ENCODE data around the gene KIRREL2. TPM values are rescaled to one million over a fixed set of nuclear protein-coding genes. Genes with fewer than 3 reads are reported as not detected.

KIRREL2 gene
- total RNA-seq, 1 donor from 2014 or later: 0.25 TPM

DNA sequence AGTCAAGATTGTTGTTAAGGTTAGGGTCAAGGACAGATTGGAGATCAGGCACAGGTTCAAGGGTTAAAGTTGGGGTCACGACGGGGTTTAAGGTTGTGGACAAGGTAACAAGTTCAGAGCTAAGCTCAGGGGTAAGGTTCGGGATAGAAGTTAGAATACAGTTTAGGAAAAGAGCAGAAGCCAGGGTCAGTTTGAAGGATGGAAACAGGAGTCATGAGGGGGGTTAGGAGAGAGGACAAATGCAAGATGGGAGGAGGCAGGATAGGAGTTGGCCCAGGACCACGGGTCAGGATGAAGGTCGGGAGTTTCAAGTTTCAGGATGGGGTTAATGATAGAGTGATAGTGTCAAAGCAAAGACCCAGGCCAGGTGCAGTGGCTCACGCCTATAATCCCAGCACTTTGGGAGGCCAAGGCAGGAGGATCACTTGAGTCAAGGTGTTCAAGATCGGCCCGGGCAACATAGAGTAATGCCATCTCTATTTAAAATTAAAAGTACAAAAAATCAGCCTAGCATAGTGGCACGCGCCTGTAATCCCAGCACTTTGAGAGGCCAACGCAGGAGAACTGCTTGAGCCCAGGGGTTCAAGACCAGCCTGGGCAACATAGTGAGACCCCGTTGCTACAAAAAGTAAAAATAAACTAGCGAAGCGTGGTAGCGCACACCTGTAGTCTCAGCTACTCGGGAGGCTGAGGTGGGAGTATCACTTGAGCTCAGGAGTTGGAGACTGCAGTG is 12.1 kb upstream of the KIRREL2 start:
- intact Hi-C loops (cut with micrococcal nuclease): no loop called here

DNA sequence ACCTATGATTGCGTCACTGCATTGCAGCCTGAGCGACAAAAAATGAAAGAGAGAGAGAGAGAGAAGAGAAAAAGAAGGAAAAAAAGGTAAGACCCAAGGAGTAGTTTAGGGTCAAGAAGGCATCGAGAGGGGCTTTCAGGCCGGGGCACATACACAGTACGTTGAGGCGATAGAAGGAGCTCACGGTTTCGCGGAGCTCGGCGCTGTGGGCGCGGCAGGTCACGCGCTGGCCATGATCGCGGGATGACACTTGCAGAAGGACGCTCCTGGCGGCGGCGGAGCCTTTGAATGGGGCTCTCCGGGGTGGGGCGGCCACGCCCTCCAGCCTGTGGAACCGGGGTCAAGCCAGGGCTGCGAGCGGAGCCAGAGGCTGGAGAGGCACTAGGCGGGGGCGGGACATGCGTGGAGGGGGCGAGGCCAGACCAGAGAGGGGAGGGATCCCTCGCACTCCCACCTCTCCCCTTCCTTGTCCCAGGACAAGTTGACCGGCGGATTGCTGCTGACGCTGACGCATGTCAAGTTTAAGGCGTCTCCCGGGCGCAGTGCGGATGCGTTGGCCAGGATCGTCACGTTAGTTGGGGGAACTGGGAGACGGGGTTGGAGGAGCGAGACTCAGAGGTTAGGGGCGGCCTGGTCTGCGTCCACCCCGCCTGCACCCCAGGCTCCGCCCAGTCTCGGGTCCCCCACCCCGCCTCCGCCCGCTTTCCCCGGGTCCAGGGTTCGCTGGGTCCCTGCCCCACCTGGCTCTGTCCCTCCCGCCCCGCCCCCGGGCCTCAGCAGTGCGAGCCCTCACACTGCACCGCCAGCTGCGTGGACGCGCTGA is 11.3 kb upstream of the KIRREL2 start:
- intact Hi-C loops (cut with micrococcal nuclease): no loop called here

DNA sequence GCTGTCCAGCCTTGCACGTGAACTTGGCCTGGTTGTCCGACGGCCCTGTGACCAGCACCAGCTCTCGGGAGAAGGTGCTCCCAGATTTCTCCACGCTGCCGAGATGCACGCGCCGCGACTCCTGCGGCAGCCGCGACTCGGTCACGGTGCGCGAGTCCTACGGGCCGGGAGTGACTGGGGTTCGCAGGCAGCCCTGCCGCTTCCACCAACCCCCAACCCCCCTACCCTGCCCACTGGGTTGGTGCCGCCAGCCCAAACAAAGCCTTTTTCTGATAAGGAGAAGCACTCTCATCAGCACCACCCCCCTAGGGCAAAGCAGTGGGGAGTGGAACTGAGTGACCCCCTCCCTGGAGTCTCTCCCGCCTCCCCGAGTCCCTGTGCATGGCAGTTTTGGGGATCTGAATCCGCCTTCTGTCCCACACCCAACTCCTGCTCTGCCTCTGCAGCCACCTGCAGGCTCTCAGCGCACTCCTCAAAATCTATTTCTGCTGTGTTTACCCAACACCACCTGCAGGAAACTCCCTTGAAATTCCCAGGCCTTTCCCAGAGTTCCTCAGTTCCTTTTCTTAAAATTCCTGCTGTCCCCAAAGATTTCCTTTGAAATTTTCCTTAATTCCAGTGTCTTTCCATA is 10.6 kb upstream of the KIRREL2 start:
- intact Hi-C loops (cut with micrococcal nuclease): no loop called here

DNA sequence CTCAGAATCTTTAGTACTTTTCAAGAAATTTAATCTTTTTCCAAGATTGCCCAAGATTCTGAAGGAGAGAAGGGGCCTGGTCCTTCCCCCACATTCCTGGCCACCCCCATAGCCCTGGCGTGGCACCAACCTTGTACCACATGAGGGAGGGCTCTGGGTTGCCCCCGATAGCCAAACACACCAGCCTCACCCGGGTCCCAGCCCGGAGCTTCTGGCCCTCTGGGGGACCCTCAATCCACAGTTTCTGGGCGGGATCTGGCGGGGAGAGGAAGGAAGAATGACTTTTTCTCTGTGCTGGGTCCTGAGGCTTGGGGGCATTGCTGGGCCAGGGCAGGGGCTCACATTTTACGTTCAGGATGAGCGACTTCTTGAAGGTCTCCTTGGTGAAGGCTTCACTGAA is 8.8 kb upstream of the KIRREL2 start:
- intact Hi-C loops (cut with micrococcal nuclease): no loop called here

DNA sequence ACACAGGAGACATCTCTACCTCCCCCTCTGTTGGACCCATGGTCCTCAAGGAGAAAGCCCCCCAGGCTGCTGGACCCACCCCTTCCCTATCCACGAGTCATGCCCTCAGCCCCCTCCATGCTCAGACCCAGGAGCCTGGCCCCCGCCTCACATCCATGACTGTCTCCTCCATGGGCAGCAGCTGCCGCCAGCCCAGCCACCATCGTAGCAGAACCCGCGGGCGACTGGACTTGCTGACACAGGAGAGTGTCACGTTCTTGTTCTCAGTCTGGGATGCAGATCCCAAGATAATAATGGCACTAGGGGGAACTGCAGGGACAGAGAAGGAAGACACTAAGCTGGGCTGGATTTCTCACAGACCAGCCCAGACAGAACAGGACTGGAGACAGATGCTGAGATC is 8.2 kb upstream of the KIRREL2 start:
- intact Hi-C loops (cut with micrococcal nuclease): no loop called here

DNA sequence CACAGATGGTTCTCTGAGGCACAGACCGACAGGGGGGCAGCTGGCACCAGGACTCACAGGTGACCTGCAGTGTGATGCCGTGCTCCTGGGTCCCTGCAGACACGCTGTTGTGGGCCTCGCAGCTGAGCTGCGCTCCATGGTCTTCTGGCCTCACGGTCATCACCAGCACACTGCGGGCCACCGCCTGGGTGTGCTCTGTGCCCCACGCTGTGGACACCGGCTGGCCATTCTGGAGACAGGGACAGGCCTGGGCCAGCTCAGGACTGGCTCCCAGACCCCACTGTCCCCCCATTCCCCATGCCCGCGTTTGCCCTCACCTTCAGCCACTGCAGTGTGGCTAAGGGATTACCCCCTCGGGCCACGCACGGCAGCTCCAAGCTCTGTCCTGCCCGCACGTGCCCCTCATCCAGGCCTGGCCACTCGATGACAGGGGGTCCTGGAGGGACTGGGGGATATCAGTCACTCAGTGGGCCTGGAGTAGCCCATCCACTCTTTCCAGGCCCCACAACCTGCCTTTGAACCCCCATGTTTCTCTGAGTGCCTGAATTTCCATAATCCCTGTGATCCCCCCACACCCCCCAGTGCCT is 7.7 kb upstream of the KIRREL2 start:
- intact Hi-C loops (cut with micrococcal nuclease): no loop called here

DNA sequence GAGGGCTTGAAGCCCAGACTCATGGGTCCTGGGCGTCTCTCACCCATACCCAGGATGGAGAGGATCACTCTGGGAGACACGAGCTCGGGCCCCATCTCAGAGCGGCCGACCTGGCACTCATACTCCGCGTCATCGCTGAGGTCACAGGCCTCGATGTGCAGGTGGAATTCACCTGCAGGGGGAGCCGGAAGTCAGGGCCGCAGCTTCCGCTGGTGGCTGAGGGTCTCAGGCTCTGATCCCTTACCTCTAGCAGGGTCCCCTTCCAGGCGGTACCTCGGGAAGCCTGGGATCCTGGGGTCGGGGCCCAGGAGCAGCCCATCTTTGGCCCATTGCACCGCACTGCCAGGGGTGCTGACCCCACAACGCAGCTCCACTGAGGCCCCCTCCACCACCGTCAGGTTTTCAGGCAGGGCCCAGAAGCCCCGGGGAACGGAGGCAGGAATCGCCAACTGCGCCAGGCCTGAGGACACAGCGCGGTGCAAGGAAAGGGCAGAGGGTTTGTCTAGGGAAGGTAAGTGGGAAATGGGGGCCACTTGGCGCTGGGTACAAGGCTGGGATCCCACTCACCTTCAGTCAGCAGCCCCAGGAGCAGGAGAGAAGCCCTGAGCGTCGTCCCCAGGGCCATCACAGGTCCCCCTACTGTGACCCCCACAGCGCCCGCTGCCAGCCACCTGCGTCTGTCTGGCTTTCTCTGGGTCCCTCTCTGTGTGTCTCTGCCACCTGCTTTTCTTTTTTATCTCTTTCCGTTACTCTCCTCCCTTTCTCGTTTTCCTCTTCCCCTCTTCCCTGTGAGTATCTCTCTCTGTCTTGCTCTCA is 5.3 kb upstream of the KIRREL2 start:
- intact Hi-C loops (cut with micrococcal nuclease): no loop called here

DNA sequence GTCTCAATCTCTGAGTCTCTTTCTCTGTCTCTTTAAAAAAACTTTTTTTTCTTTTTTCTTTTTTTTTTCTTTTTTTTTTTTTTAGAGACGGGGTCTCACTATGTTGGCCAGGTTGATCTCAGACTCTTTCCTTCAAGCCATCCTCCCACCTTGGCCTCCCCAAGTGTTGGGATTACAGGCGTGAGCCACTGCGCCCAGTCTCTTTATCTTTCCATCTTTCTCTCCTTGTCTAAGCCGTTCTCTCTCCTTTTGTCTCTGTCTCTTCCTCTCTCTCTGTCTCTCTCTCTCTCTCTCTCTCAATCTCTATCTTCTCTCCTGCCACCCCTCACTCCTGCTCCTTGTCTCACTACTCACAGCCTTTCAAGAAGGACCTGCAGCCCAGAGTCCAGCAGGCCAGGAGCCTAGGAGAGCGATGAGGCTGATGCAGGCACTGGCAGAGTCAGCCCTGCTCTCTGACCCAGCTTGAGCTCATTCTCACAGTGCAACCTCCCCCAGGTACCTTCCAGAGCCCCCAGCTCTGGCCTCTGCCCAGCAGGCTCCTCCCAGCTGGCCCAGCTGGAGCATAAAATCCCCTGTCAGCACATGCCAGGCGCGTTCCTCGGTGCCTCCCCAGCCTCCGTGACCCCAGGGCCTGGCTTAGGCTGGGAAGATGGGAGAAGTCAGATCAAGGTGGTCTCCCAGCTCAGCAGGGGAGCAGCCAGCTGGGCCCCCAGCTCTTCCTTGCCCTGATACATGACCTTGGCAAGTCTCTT is 4.5 kb upstream of the KIRREL2 start, which contains the start of gene NPHS1:
NPHS1 (minus strand) TSS at position 476 of the 752 bp plus-strand sequence. CDS start 667 bp downstream, outside the sequence.
- intact Hi-C loops (cut with micrococcal nuclease): no loop called here

DNA sequence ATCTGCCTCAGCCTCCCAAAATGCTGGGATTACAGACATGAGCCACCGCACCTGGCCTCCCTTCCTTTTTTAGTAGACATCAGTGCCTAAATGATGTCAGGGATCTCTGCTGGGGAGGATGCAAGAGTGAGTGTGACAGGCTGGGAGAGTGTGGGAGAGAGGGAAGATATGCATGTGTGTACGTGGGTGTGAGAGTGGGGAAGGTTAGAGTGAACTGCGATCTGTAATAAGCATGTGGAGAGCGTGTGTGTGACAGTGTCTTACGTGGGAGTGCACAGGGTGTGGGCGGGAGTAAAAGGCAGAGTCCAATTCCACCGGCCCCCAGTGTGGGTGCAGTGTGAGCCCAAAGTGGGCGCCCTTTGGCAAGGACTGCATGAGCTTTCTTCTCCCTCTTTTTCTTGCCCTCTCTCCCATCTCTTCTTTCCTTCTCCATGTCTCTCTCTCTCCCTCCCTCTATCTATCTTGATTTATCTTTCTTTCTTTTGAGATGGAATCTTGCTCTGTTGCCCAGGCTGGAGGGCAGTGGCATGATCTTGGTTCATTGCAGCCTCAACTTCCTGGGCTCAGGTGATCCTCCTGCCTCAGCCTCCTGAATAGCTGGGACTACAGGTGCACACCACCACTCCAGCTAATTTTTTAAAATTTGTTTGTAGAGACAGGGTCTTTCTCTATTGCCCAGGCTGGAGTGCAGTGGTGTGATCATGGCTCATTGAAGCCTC is 3.5 kb upstream of the KIRREL2 start:
- intact Hi-C loops (cut with micrococcal nuclease): no loop called here

DNA sequence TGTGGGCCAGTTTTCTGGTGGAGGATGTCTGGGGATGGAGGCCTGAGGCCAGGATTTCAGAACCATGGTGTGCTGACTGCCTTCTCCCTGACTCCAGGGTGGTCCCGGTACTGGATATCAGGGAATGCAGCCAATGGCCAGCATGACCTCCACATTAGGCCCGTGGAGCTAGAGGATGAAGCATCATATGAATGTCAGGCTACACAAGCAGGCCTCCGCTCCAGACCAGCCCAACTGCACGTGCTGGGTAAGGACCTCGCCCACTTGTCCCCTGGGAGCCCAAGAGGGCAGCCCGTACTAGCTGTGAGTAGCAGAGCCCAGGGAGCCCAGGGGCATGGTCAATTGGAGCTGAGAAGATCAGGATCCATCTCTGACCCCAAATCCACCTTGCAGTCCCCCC is 1.6 kb downstream of the KIRREL2 start:
- intact Hi-C loops (cut with micrococcal nuclease): no loop called here

DNA sequence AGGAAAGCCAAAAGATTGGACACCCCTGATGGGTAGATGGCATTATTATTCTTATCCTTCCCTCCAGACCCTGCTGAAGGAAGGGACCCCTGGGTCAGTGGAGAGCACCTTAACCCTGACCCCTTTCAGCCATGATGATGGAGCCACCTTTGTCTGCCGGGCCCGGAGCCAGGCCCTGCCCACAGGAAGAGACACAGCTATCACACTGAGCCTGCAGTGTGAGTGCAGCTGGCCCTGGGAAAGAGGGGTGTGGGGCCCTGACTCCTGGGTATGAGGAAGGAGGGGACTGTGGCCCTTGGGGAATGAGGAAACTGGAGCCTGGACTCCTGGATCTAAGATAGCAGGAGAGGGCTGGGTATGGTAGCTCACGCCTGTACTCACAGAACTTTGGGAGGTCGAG is 2.7 kb downstream of the KIRREL2 start:
- intact Hi-C loops (cut with micrococcal nuclease): no loop called here

DNA sequence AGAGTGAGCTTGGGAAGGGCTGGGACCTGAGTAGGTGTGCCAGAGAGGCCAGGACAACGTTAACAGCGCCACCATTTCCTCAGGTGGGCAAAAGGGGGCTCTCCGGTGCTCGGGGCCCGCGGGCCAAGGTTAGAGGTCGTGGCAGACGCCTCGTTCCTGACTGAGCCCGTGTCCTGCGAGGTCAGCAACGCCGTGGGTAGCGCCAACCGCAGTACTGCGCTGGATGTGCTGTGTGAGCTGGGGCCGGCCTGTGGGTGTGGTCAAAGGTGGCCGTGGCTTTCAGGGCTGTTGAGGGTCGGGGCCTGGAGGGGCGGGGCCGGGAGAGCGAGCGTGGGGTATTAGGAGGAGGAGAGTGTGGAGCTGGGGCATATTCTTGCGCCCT is 3.7 kb downstream of the KIRREL2 start:
- intact Hi-C loops (cut with micrococcal nuclease): loop anchor here (10.0 kb wide), 1 partner anchor 166 kb away; no protein-coding TSS in a partner anchor

DNA sequence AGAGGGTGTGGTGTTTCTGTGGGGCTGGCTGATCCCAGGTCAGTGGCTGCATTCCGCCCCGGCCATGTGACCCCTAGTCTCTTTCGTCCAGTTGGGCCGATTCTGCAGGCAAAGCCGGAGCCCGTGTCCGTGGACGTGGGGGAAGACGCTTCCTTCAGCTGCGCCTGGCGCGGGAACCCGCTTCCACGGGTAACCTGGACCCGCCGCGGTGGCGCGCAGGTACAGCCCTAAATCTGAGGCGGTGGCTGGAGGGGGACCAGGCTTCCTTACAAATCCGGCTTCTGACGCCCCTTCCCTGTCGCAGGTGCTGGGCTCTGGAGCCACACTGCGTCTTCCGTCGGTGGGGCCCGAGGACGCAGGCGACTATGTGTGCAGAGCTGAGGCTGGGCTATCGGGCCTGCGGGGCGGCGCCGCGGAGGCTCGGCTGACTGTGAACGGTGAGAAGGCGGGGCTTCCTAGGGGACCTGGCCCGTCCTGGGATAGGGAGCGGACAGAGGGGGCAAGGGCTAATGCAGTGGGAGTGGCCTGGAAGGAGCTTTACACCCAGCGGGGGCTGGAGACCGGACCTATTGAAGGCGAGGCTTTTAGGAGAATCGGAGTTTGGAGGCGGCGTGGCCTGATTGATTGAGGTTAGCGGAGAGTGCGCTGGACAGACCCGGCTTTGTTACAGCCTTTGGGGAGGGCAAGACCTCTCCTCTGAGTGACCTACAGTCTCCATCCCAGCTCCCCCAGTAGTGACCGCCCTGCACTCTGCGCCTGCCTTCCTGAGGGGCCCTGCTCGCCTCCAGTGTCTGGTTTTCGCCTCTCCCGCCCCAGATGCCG is 4.3 kb downstream of the KIRREL2 start:
- intact Hi-C loops (cut with micrococcal nuclease): loop anchor here (10.0 kb wide), 1 partner anchor 166 kb away; no protein-coding TSS in a partner anchor

DNA sequence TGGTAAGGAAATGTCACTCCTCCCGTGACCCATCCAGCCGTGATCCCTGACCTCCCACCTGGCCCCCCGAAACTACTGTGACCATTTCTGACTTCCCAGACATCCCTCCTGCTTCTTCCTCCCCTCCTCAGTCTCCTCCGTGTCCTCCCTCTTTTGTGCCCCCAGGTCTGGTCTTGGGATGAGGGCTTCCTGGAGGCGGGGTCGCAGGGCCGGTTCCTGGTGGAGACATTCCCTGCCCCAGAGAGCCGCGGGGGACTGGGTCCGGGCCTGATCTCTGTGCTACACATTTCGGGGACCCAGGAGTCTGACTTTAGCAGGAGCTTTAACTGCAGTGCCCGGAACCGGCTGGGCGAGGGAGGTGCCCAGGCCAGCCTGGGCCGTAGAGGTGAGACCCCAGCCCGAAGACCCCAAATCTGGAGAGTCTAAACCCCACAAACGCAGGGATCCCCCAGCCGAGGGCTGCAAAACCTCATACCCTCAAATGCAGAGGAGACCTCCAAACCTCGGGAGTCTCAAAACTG is 5.0 kb downstream of the KIRREL2 start:
- intact Hi-C loops (cut with micrococcal nuclease): loop anchor here (10.0 kb wide), 1 partner anchor 167 kb away; no protein-coding TSS in a partner anchor

DNA sequence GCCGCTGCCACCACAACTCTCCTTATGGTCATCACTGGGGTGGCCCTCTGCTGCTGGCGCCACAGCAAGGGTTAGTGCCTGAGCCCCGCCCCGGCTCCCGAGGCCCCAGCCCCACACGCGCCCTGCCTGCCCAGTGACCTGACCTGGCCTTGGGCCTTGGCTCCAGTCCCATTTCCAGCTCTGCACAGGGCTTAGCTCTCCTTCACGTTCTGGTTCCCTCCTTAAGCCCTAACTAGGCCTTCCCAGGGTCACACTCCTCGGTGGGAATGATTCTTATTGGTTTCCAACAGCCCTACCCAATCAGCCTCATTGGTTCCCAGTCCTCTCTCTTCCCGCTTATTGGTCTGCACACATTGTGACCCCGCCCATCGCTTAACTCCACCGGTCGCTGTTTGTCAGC is 5.8 kb downstream of the KIRREL2 start:
- intact Hi-C loops (cut with micrococcal nuclease): loop anchor here (10.0 kb wide), 1 partner anchor 168 kb away; no protein-coding TSS in a partner anchor

DNA sequence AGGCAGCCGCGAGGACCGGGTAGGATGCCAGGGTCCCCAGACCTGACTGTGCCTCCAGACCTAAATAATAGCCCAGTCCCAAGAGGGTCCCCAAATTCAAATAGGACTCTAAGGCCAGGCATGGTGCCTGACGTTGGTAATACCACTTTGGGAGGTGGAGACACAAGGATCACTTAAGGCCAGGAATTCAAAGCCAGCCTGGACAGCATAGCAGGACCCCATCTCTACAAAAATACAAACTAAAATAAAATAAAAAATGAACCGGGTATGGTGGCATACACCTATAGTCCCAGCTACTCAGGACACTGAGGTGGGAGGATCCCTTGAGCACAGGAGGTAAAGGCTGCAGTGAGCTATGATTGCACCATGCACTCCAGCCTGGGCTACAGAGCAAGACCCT is 6.3 kb downstream of the KIRREL2 start:
- intact Hi-C loops (cut with micrococcal nuclease): loop anchor here (10.0 kb wide), 1 partner anchor 168 kb away; no protein-coding TSS in a partner anchor

DNA sequence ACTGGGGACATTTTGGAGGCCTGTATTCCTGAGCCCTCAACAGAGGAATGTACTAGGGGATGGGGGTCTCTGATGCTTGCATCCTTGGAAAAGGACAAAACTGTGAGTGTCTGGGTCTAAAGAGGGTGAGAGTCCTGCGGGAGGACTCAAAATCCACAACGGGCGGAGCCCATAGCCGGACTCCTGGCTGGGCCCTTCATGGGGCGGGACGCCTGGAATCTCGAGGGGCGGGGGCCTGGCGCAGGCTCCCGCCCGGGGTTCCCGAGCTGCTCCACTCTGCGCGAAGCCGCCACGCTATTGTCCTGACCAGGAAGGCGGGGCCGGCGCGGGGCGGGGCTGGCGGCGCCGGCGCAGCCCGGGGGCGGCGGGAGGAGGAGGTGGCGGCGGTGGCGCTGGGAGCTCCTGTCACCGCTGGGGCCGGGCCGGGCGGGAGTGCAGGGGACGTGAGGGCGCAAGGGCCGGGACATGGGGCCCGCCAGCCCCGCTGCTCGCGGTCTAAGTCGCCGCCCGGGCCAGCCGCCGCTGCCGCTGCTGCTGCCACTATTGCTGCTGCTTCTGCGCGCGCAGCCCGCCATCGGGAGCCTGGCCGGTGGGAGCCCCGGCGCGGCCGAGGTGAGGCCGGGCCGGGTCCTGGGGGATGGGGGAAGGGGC is 11.6 kb downstream of the KIRREL2 start, which contains the start of gene APLP1:
APLP1 (plus strand) TSS at position 403 of the 651 bp plus-strand sequence; CDS start at position 466, 63 bp downstream.
- intact Hi-C loops (cut with micrococcal nuclease): loop anchor here (2.0 to 10.0 kb wide), 2 partner anchors 93 to 173 kb away; partner anchors contain the start of gene ARHGAP33
